OCI-LY7 (cell line): ENCODE results near the gene RCBTB2. TPM values are rescaled to one million over a fixed set of nuclear protein-coding genes. Genes with fewer than 3 reads are reported as not detected.

Experiments used
- BruUV-seq: library from RNA; stranded (reverse); fragments of 400-500 nt; replicated peaks from 2 replicates; lab custom pipeline; 2021; lab: Mats Ljungman, UMichigan
- CTCF ChIA-PET: fragments of 300-600 bp; sonication (Branson Sonifier 250); formaldehyde crosslinking; loops from one replicate; lab custom pipeline; 2022; ENCODE audit warnings: antibody characterized with exemption; ENCODE audit not compliant: unreplicated experiment; lab: Charles Lee
- POLR2A ChIA-PET: fragments of 300-600 bp; sonication (Branson Sonifier 250); formaldehyde crosslinking; loops from one replicate; lab custom pipeline; 2022; ENCODE audit warnings: antibody characterized with exemption; lab: Charles Lee
- DNase-seq: peaks from one replicate; pipeline ENCODE4 v3.0.0-alpha.2; 2015; ENCODE audit warnings: low spot score
- H2AFZ ChIP-seq: fragments of 200-600 bp; sonication (generic), shearing (Covaris generic); 2 replicates; pipeline ENCODE4 v1.6.1; 2014; ENCODE audit warnings: mild to moderate bottlenecking, antibody characterized with exemption, low read length, moderate library complexity
- H3K27ac ChIP-seq: fragments of 200-600 bp; sonication (generic); 2 replicates; pipeline ENCODE4 v1.5.1; 2014; ENCODE audit warnings: mixed run types, low read depth, mild to moderate bottlenecking, moderate library complexity, low read length, inconsistent platforms; ENCODE audit not compliant: poor library complexity, severe bottlenecking
- H3K36me3 ChIP-seq: fragments of 200-600 bp; sonication (generic); 2 replicates; pipeline ENCODE4 v1.6.1; 2014; ENCODE audit warnings: mild to moderate bottlenecking, antibody characterized with exemption, low read length, moderate library complexity, mixed read lengths; ENCODE audit not compliant: insufficient read depth
- H3K4me1 ChIP-seq: fragments of 200-600 bp; sonication (generic); 2 replicates; pipeline ENCODE4 v1.5.1; 2014; ENCODE audit warnings: mild to moderate bottlenecking, low read length; ENCODE audit not compliant: insufficient read depth, poor library complexity, severe bottlenecking
- H3K4me2 ChIP-seq: fragments of 200-600 bp; sonication (generic); 2 replicates; pipeline ENCODE4 v1.6.1; 2014; ENCODE audit warnings: mild to moderate bottlenecking, low read length
- H3K4me3 ChIP-seq: fragments of 200-600 bp; sonication (generic); 2 replicates; pipeline ENCODE4 v1.5.1; 2014; ENCODE audit warnings: mild to moderate bottlenecking, low read depth, low read length; ENCODE audit not compliant: poor library complexity, severe bottlenecking
- H3K79me2 ChIP-seq: fragments of 200-600 bp; sonication (generic); 2 replicates; pipeline ENCODE4 v1.6.1; 2016; ENCODE audit warnings: low read depth, mild to moderate bottlenecking, low read length, moderate library complexity, mixed read lengths; ENCODE audit not compliant: insufficient read depth
- H3K9me2 ChIP-seq: fragments of 200-600 bp; sonication (generic); 2 replicates; pipeline ENCODE4 v1.6.1; 2016; ENCODE audit warnings: mild to moderate bottlenecking, low read length, mixed read lengths; ENCODE audit not compliant: insufficient read depth
- H3K9me3 ChIP-seq: fragments of 200-600 bp; sonication (generic); 2 replicates; pipeline ENCODE4 v1.6.1; 2014; ENCODE audit warnings: mild to moderate bottlenecking, mixed run types, low read length, mixed read lengths
- H4K20me1 ChIP-seq: fragments of 200-600 bp; sonication (generic); 2 replicates; pipeline ENCODE4 v1.6.1; 2014; ENCODE audit warnings: mild to moderate bottlenecking, antibody characterized with exemption, low read length, moderate library complexity, mixed read lengths; ENCODE audit not compliant: insufficient read depth
- EZH2phosphoT487 ChIP-seq: fragments of 200-600 bp; sonication (generic); IDR thresholded peaks from 2 replicates; pipeline ENCODE4 v1.6.1; 2018; ENCODE audit warnings: low read depth, borderline replicate concordance, mild to moderate bottlenecking, mixed run types, antibody characterized with exemption, low read length, moderate library complexity, mixed read lengths
- intact Hi-C: fragments of 100-400 bp; cut with micrococcal nuclease; formaldehyde crosslinking; loops from one replicate; pipeline ENCODE4 v1.10.0; 2022; ENCODE audit not compliant: unreplicated experiment
- total RNA-seq, 2 experiments: library from RNA; depleted of rRNA in 1 of 2; stranded (reverse); fragments of >200 nt in 1 of 2; shearing (Covaris generic) in 1 of 2; gene quantifications; 2 replicates each; pipeline ENCODE4 v1.2.3, GENCODE V29; 2014 to 2022
- TF ChIP-seq, protein P1 (sequence below): fragments of 200-600 bp; sonication (generic); conservative IDR thresholded peaks from 2 replicates; pipeline ENCODE4 v1.5.1; 2014; ENCODE audit warnings: mild to moderate bottlenecking, antibody characterized with exemption, low read length, moderate library complexity, mixed read lengths

RCBTB2 gene
- total RNA-seq, 2 experiments from 2014 or later = 7.2 to 9.0 TPM

- peaks cover 35% of the 10 kb centered on the region for H3K4me1 ChIP-seq
- BruUV-seq = no TSS peak
- no peak overlapping the region for H2AFZ ChIP-seq
- TF ChIP-seq EZH2phosphoT487 = no peak
- TF ChIP-seq, protein P1, sequence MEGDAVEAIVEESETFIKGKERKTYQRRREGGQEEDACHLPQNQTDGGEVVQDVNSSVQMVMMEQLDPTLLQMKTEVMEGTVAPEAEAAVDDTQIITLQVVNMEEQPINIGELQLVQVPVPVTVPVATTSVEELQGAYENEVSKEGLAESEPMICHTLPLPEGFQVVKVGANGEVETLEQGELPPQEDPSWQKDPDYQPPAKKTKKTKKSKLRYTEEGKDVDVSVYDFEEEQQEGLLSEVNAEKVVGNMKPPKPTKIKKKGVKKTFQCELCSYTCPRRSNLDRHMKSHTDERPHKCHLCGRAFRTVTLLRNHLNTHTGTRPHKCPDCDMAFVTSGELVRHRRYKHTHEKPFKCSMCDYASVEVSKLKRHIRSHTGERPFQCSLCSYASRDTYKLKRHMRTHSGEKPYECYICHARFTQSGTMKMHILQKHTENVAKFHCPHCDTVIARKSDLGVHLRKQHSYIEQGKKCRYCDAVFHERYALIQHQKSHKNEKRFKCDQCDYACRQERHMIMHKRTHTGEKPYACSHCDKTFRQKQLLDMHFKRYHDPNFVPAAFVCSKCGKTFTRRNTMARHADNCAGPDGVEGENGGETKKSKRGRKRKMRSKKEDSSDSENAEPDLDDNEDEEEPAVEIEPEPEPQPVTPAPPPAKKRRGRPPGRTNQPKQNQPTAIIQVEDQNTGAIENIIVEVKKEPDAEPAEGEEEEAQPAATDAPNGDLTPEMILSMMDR = no peak
- H3K27ac ChIP-seq = no peak overlapping the region
- H3K9me2 ChIP-seq = no peaks in the 10 kb centered on the region
- intact Hi-C loops = no loop called here
- no peaks in the 10 kb centered on the region for H3K9me3 ChIP-seq
- H3K4me3 ChIP-seq = no peak overlapping the region
- no peaks in the 10 kb centered on the region for H3K36me3 ChIP-seq
- H4K20me1 ChIP-seq = no peaks in the 10 kb centered on the region
- H3K4me2 ChIP-seq = no peak overlapping the region
- H3K79me2 ChIP-seq = no peaks in the 10 kb centered on the region
- ChIA-PET CTCF (no interaction called here), POLR2A (interaction anchor here (0.6 kb wide), 1 partner anchor 260 kb away, joined by 3 read pairs; no protein-coding TSS in a partner anchor)
- DNase-seq = no peak
These were observed 35.2 kb downstream of the RCBTB2 start for GRCh38 chr13:48497669-48498068.

- no peak overlapping the region for H3K4me3 ChIP-seq
- H3K79me2 ChIP-seq = no peaks in the 10 kb centered on the region
- no TSS peak for BruUV-seq
- H2AFZ ChIP-seq = no peak overlapping the region
- intact Hi-C loops = no loop called here
- POLR2A ChIA-PET = interaction anchor here (0.9 to 2.5 kb wide), 2 partner anchors 9 to 15 kb away, joined by 3 to 7 read pairs; no protein-coding TSS in a partner anchor
- no peaks in the 10 kb centered on the region for H3K9me3 ChIP-seq
- no peak overlapping the region for H3K4me2 ChIP-seq
- no peaks in the 10 kb centered on the region for H3K9me2 ChIP-seq
- peaks cover 35% of the 10 kb centered on the region for H3K4me1 ChIP-seq
- CTCF ChIA-PET = no interaction called here
- TF ChIP-seq, protein P1 = no peak
- TF ChIP-seq EZH2phosphoT487 = no peak
- DNase-seq = no peak
- no peak overlapping the region for H3K27ac ChIP-seq
- H3K36me3 ChIP-seq = no peaks in the 10 kb centered on the region
- no peaks in the 10 kb centered on the region for H4K20me1 ChIP-seq
These were observed 36.4 kb downstream of the RCBTB2 start for GRCh38 chr13:48496271-48497161.

DNA sequence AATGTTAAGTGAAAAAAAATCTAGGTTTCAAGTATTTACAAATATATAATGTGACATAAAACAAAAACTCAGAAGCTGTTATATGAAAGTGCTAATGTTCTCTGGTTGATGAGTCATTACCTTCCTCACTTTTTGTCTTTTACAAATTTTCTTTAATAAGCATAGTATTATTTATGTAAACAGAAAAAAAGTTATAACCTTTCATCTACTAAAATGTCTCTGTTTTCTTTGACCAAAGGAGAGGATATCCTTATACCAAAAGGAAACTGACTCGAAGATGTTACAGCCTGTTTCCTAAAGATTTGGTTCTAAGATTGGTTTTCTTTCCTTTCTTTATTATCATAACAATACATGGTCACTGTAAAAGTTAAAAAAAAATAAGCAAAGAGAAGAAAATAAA is 38.0 kb downstream of the RCBTB2 start:
- H3K27ac ChIP-seq = no peak overlapping the region
- POLR2A ChIA-PET = interaction anchor here (0.6 to 2.5 kb wide), 3 partner anchors 10 to 82 kb away, joined by 3 to 7 read pairs (median 4); partner anchors contain the start of genes LPAR6 and RCBTB2
- intact Hi-C loops = no loop called here
- no peak for TF ChIP-seq EZH2phosphoT487
- TF ChIP-seq, protein P1 = no peak
- BruUV-seq = no TSS peak
- no peaks in the 10 kb centered on the region for H3K79me2 ChIP-seq
- H4K20me1 ChIP-seq = no peaks in the 10 kb centered on the region
- CTCF ChIA-PET = interaction anchor here (1.4 kb wide), 1 partner anchor 84 kb away, joined by 4 read pairs; no protein-coding TSS in a partner anchor
- peaks cover 35% of the 10 kb centered on the region for H3K4me1 ChIP-seq
- H2AFZ ChIP-seq = no peak overlapping the region
- peaks cover 2% of the 10 kb centered on the region for H3K36me3 ChIP-seq
- no peaks in the 10 kb centered on the region for H3K9me3 ChIP-seq
- no peak overlapping the region for H3K4me2 ChIP-seq
- no peaks in the 10 kb centered on the region for H3K9me2 ChIP-seq
- H3K4me3 ChIP-seq = no peak overlapping the region
- no peak for DNase-seq
